Nasal cavity respiratory epithelium epithelial cell of viscerocranial mucosa (primary cell): ENCODE data around the gene BUB1. TPM values are rescaled to one million over a fixed set of nuclear protein-coding genes. Genes with fewer than 3 reads are reported as not detected.

Source experiments
- total RNA-seq: library from RNA; depleted of rRNA; stranded (reverse); fragments of >200 nt; gene quantifications from 2 replicates; pipeline ENCODE4 v1.2.3, GENCODE V29; 2014

BUB1 gene
- total RNA-seq, result 0.71 and 1.4 TPM in 2 replicates

GRCh38 chr2:110677530-110678456 lies at the start of gene BUB1:
Gene BUB1 (minus strand): TSS chr2:110678063. CDS start chr2:110677995, 68 bp downstream.

Other genes starting within 250 kb of the BUB1 start
- 1.1 TPM in 1 of 2 replicates, not detected in the other for gene LIMS4, start 205.2 kb downstream of the BUB1 start, total RNA-seq
- gene RGPD6, start 100.8 kb downstream of the BUB1 start, total RNA-seq, result 45.8 and 49.1 TPM in 2 replicates
- not detected in 2 replicates for gene ACOXL, start 54.5 kb upstream of the BUB1 start, total RNA-seq